ENCODE results near the gene DGKA. TPM values are rescaled to one million over a fixed set of nuclear protein-coding genes. Genes with fewer than 3 reads are reported as not detected.
"Not testable (repeated sequence)": the region's sequence is repeated elsewhere in the genome, so short reads cannot be mapped to it uniquely, and the experiment has no call there.

Gene DGKA
- polyA plus RNA-seq, 1 donor: 15.0 TPM

GRCh38 chr12:55996715-55997534 is 66.0 kb downstream of the DGKA start, which contains the start of gene SUOX:
Gene SUOX, plus strand, starts transcription at chr12:55997276. Its CDS starts 4,946 bp downstream, at chr12:56002222.
- peak; percentile 96 for DNase-seq (ENCODE audit: low read depth)

- no peak for DNase-seq (ENCODE audit: low read depth)
These were observed 66.5 kb downstream of the DGKA start for GRCh38 chr12:55997535-55997859.

- DNase-seq (ENCODE audit: low read depth): not testable (repeated sequence)
These were observed 68.6 kb downstream of the DGKA start for GRCh38 chr12:55999522-55999921.

GRCh38 chr12:55999999-56000540 is 69.1 kb downstream of the DGKA start:
- not testable (repeated sequence) for DNase-seq (ENCODE audit: low read depth)

GRCh38 chr12:56001487-56002100 is 70.6 kb downstream of the DGKA start:
- DNase-seq (ENCODE audit: low read depth): no peak

GRCh38 chr12:56003376-56003775 is 72.4 kb downstream of the DGKA start:
- not testable (repeated sequence) for DNase-seq (ENCODE audit: low read depth)

Other genes with a start within 250 kb of the DGKA start
- gene ITGA7, start 223.3 kb upstream of the DGKA start, polyA plus RNA-seq (ENCODE audit: insufficient read length): 409 TPM
- 103 TPM for gene BLOC1S1, start 215.1 kb upstream of the DGKA start, polyA plus RNA-seq (ENCODE audit: insufficient read length)
- gene RDH5, start 210.8 kb upstream of the DGKA start, polyA plus RNA-seq (ENCODE audit: insufficient read length): 31.3 TPM
- 770 TPM for gene CD63, start 202.2 kb upstream of the DGKA start, polyA plus RNA-seq (ENCODE audit: insufficient read length)
- gene GDF11, start 188.0 kb upstream of the DGKA start, polyA plus RNA-seq (ENCODE audit: insufficient read length): 17.2 TPM
- gene SARNP, start 113.4 kb upstream of the DGKA start, polyA plus RNA-seq (ENCODE audit: insufficient read length): 68.8 TPM
- 15.9 TPM for gene ORMDL2, start 113.1 kb upstream of the DGKA start, polyA plus RNA-seq (ENCODE audit: insufficient read length)
- gene DNAJC14, start 101.6 kb upstream of the DGKA start, polyA plus RNA-seq (ENCODE audit: insufficient read length): 20.6 TPM
- gene MMP19, start 88.2 kb upstream of the DGKA start, polyA plus RNA-seq (ENCODE audit: insufficient read length): 2.7 TPM
- 17.9 TPM for gene PYM1, start 3.3 kb upstream of the DGKA start, polyA plus RNA-seq (ENCODE audit: insufficient read length)
- gene PMEL, start 34.9 kb downstream of the DGKA start, polyA plus RNA-seq (ENCODE audit: insufficient read length): 1.1 TPM
- gene CDK2, start 35.7 kb downstream of the DGKA start, polyA plus RNA-seq (ENCODE audit: insufficient read length): 23.4 TPM
- gene RAB5B, start 42.9 kb downstream of the DGKA start, polyA plus RNA-seq (ENCODE audit: insufficient read length): 129 TPM
- 16.1 TPM for gene SUOX, start 66.1 kb downstream of the DGKA start, polyA plus RNA-seq (ENCODE audit: insufficient read length)
- 9.4 TPM for gene IKZF4, start 89.9 kb downstream of the DGKA start, polyA plus RNA-seq (ENCODE audit: insufficient read length)
- gene RPS26, start 110.8 kb downstream of the DGKA start, polyA plus RNA-seq (ENCODE audit: insufficient read length): 69.7 TPM
- 187 TPM for gene ERBB3, start 149.0 kb downstream of the DGKA start, polyA plus RNA-seq (ENCODE audit: insufficient read length)
- gene PA2G4, start 173.4 kb downstream of the DGKA start, polyA plus RNA-seq (ENCODE audit: insufficient read length): 111 TPM
- 5,976 TPM for gene RPL41, start 185.5 kb downstream of the DGKA start, polyA plus RNA-seq (ENCODE audit: insufficient read length)
- 3.6 TPM for gene ZC3H10, start 187.1 kb downstream of the DGKA start, polyA plus RNA-seq (ENCODE audit: insufficient read length)
- gene ESYT1, start 197.1 kb downstream of the DGKA start, polyA plus RNA-seq (ENCODE audit: insufficient read length): 71.4 TPM
- gene MYL6B, start 221.4 kb downstream of the DGKA start, polyA plus RNA-seq (ENCODE audit: insufficient read length): 905 TPM
- gene MYL6, start 227.2 kb downstream of the DGKA start, polyA plus RNA-seq (ENCODE audit: insufficient read length): 1,230 TPM